ENCODE measurements around the gene CSNK1G3. TPM values are rescaled to one million over a fixed set of nuclear protein-coding genes. Genes with fewer than 3 reads are reported as not detected.

The CSNK1G3 gene
- total RNA-seq, 1 experiment from 2014 or later, result 40.8 TPM

DNA sequence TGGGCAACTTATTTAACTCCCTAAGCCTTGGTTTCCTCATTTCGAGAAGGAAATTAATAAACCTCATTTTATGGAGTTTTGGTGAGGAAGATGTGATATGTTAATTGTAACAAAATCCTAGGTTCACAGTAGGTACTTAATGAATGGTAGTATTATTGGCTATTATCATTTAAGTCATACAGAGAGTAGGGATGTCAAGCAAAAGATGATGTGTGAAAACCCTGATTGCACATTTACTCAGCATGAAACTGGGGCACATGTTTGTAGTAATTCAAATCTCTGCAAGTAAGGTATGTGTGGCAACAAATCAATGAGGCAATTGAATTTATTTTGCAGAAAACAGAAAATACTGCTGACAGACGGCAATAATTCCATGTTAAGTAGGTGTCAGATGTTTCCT lies 127.3 kb downstream of the CSNK1G3 start:
- H3K27me3 ChIP-seq (ENCODE audit: control insufficient read depth, insufficient read depth, low read length), result no peaks in the 10 kb centered on the region
- H3K4me3 ChIP-seq (ENCODE audit: low read depth in 2 of 2, low read length in 2 of 2), result no peak overlapping the region
- TF ChIP-seq TCF7L2 (IDR thresholded peaks at IDR 0.05; ENCODE audit: low read depth, low read length) (no peak), SIN3A (IDR thresholded peaks at IDR 0.05; ENCODE audit: borderline replicate concordance, insufficient read depth, low read depth, low read length) (no peak)
- TF ChIP-seq, protein P1, sequence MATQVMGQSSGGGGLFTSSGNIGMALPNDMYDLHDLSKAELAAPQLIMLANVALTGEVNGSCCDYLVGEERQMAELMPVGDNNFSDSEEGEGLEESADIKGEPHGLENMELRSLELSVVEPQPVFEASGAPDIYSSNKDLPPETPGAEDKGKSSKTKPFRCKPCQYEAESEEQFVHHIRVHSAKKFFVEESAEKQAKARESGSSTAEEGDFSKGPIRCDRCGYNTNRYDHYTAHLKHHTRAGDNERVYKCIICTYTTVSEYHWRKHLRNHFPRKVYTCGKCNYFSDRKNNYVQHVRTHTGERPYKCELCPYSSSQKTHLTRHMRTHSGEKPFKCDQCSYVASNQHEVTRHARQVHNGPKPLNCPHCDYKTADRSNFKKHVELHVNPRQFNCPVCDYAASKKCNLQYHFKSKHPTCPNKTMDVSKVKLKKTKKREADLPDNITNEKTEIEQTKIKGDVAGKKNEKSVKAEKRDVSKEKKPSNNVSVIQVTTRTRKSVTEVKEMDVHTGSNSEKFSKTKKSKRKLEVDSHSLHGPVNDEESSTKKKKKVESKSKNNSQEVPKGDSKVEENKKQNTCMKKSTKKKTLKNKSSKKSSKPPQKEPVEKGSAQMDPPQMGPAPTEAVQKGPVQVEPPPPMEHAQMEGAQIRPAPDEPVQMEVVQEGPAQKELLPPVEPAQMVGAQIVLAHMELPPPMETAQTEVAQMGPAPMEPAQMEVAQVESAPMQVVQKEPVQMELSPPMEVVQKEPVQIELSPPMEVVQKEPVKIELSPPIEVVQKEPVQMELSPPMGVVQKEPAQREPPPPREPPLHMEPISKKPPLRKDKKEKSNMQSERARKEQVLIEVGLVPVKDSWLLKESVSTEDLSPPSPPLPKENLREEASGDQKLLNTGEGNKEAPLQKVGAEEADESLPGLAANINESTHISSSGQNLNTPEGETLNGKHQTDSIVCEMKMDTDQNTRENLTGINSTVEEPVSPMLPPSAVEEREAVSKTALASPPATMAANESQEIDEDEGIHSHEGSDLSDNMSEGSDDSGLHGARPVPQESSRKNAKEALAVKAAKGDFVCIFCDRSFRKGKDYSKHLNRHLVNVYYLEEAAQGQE (IDR thresholded peaks at IDR 0.05; ENCODE audit: insufficient read depth in 1 of 2, low read depth in 2 of 2, low read length in 1 of 2), result no peak
- H3K27ac ChIP-seq (ENCODE audit: low read length), result no peak overlapping the region
- ChIA-PET POLR2A (no interaction called here), CTCF (no interaction called here)
- intact Hi-C loops (cut with micrococcal nuclease; ENCODE audit: unreplicated experiment) (no loop called here), in situ Hi-C loops (cut with HindIII; ENCODE audit: low pct_unique_long_range_greater_than_20kb, low sequenced_read_pairs) (no loop called here)
- H3K9me3 ChIP-seq (ENCODE audit: control insufficient read depth, insufficient read depth, low read depth, low read length), result no peaks in the 10 kb centered on the region
- ATAC-seq, result no peak
- no TSS peak for BruUV-seq (replicated peaks)
- no peak for DNase-seq (ENCODE audit: low read depth, low spot score)
- no peaks in the 10 kb centered on the region for H3K4me1 ChIP-seq (ENCODE audit: control insufficient read depth, insufficient read depth, low read length)
- no peaks in the 10 kb centered on the region for H3K36me3 ChIP-seq (ENCODE audit: control insufficient read depth, insufficient read depth, low read length)

DNA sequence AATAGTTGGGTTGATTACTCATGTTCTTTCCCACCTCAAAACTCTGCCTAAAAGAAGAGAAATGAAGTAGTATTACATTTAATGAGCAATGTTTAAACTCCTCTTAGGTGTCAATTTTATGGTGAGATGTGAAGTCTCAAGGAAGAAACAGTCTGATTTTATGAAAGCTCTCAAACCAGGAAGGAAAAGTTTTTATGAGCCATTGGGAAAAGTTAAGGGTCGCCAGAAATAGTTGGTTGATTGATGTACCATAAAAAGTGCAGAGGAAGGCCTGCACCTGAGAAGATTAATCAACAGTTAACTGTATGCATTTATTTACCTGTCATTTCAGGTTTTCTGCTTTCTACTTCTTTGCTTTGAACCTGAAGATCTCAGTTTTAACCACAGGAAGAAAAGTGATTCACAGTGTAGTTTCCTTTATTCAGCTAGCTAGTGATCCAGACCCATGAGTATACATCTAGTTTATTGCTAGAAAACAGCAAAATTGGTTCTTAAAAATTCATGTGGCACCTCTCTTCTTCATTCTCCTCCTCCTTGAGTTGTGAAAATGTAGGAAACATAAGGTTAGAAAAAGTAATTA lies 133.1 kb downstream of the CSNK1G3 start:
- no peak for DNase-seq (ENCODE audit: low read depth, low spot score)
- ChIA-PET POLR2A (no interaction called here), CTCF (no interaction called here)
- intact Hi-C loops (cut with micrococcal nuclease; ENCODE audit: unreplicated experiment), result no loop called here
- Histone ChIP-seq H3K4me3 (ENCODE audit: low read depth in 2 of 2, low read length in 2 of 2) (no peak overlapping the region), H3K4me1 (ENCODE audit: control insufficient read depth, insufficient read depth, low read length) (no peaks in the 10 kb centered on the region), H3K9me3 (ENCODE audit: control insufficient read depth, insufficient read depth, low read depth, low read length) (no peaks in the 10 kb centered on the region), H3K27ac (ENCODE audit: low read length) (no peak overlapping the region), H3K36me3 (ENCODE audit: control insufficient read depth, insufficient read depth, low read length) (no peaks in the 10 kb centered on the region), H3K27me3 (ENCODE audit: control insufficient read depth, insufficient read depth, low read length) (no peaks in the 10 kb centered on the region)
- ATAC-seq, result no peak
- TF ChIP-seq TCF7L2 (IDR thresholded peaks at IDR 0.05; ENCODE audit: low read depth, low read length), result no peak
- no peak for TF ChIP-seq SIN3A (IDR thresholded peaks at IDR 0.05; ENCODE audit: borderline replicate concordance, insufficient read depth, low read depth, low read length)
- no peak for TF ChIP-seq POLR2AphosphoS5 (IDR thresholded peaks at IDR 0.05; ENCODE audit: low read depth, low read length)
- TF ChIP-seq, protein P1 (IDR thresholded peaks at IDR 0.05; ENCODE audit: insufficient read depth in 1 of 2, low read depth in 2 of 2, low read length in 1 of 2), result no peak
- in situ Hi-C loops (cut with HindIII; ENCODE audit: low pct_unique_long_range_greater_than_20kb, low sequenced_read_pairs), result no loop called here
- no TSS peak for BruUV-seq (replicated peaks)

DNA sequence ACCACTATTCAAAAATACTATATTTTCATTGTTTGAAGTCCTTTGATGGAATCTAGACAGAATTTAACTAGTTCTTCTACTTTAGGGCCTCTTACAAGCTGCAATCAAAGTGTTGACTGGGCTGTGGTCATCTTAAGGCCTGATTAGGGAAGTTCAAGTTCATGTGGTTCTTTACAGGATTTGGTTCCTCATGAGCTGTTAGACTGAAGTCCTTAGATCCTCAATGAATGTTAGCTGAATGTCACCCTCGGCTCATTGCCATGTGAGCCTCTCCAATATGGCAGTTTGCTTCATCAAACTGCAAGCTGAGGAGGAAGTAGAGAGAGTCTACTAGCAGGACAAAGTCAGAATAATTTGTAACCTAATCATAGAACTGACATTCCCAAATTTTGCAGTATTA lies 135.1 kb downstream of the CSNK1G3 start:
- Histone ChIP-seq H3K27me3 (ENCODE audit: control insufficient read depth, insufficient read depth, low read length) (no peaks in the 10 kb centered on the region), H3K9me3 (ENCODE audit: control insufficient read depth, insufficient read depth, low read depth, low read length) (no peaks in the 10 kb centered on the region), H3K4me1 (ENCODE audit: control insufficient read depth, insufficient read depth, low read length) (no peaks in the 10 kb centered on the region), H3K36me3 (ENCODE audit: control insufficient read depth, insufficient read depth, low read length) (no peaks in the 10 kb centered on the region), H3K27ac (ENCODE audit: low read length) (no peak overlapping the region), H3K4me3 (ENCODE audit: low read depth in 2 of 2, low read length in 2 of 2) (no peak overlapping the region)
- in situ Hi-C loops (cut with HindIII; ENCODE audit: low pct_unique_long_range_greater_than_20kb, low sequenced_read_pairs) (no loop called here), intact Hi-C loops (cut with micrococcal nuclease; ENCODE audit: unreplicated experiment) (no loop called here)
- CTCF ChIA-PET, result no interaction called here
- DNase-seq (ENCODE audit: low read depth, low spot score), result no peak
- no peak for TF ChIP-seq SIN3A (IDR thresholded peaks at IDR 0.05; ENCODE audit: borderline replicate concordance, insufficient read depth, low read depth, low read length)
- no peak for TF ChIP-seq POLR2AphosphoS5 (IDR thresholded peaks at IDR 0.05; ENCODE audit: low read depth, low read length)
- TF ChIP-seq, protein P2, sequence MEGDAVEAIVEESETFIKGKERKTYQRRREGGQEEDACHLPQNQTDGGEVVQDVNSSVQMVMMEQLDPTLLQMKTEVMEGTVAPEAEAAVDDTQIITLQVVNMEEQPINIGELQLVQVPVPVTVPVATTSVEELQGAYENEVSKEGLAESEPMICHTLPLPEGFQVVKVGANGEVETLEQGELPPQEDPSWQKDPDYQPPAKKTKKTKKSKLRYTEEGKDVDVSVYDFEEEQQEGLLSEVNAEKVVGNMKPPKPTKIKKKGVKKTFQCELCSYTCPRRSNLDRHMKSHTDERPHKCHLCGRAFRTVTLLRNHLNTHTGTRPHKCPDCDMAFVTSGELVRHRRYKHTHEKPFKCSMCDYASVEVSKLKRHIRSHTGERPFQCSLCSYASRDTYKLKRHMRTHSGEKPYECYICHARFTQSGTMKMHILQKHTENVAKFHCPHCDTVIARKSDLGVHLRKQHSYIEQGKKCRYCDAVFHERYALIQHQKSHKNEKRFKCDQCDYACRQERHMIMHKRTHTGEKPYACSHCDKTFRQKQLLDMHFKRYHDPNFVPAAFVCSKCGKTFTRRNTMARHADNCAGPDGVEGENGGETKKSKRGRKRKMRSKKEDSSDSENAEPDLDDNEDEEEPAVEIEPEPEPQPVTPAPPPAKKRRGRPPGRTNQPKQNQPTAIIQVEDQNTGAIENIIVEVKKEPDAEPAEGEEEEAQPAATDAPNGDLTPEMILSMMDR (IDR thresholded peaks at IDR 0.05), result no peak
- no peak for TF ChIP-seq TCF7L2 (IDR thresholded peaks at IDR 0.05; ENCODE audit: low read depth, low read length)
- TF ChIP-seq, protein P1 (IDR thresholded peaks at IDR 0.05; ENCODE audit: insufficient read depth in 1 of 2, low read depth in 2 of 2, low read length in 1 of 2), result no peak
- BruUV-seq (replicated peaks), result no TSS peak
- no peak for ATAC-seq
- POLR2A ChIA-PET, result no interaction called here

Measured in Panc1 (cell line).